HCT116 (cell line): Measurements from ENCODE around the gene RASL11B. TPM values are rescaled to one million over a fixed set of nuclear protein-coding genes. Genes with fewer than 3 reads are reported as not detected.

Source experiments
- ATAC-seq: fragments of 200-7000 bp; cut with Tn5 transposase; 2 replicates; pipeline ENCODE4 v1.9.1; 2020; ENCODE audit warnings: mild to moderate bottlenecking, moderate library complexity
- BruUV-seq: library from RNA; stranded (reverse); fragments of 400-500 nt; replicated peaks from 2 replicates; lab custom pipeline; 2021; lab: Mats Ljungman, UMichigan
- CTCF ChIA-PET: fragments of 300-600 bp; sonication (Branson Sonifier 250); formaldehyde crosslinking; loops from one replicate; lab custom pipeline; 2021; ENCODE audit warnings: antibody characterized with exemption; lab: Charles Lee
- POLR2A ChIA-PET: fragments of 300-600, 350-600 bp; sonication (Branson Sonifier 250); formaldehyde crosslinking; loops from one replicate; lab custom pipeline; 2021; ENCODE audit warnings: antibody characterized with exemption; lab: Charles Lee
- RAD21 ChIA-PET, 2 experiments: fragments of 300-600 bp; sonication (Branson Sonifier 250); formaldehyde crosslinking; loops; one replicate each; lab custom pipeline; 2023; ENCODE audit warnings: low total read pairs in 2 of 2; ENCODE audit not compliant: uncharacterized antibody in 2 of 2, unreplicated experiment in 2 of 2, low non-redundant PET in 1 of 2; lab: Charles Lee
- DNase-seq: peaks from one replicate; pipeline ENCODE4 v3.0.0-alpha.2; 2010; ENCODE audit warnings: low read depth, low spot score
- H2AFZ ChIP-seq: fragments of 200-600 bp; shearing (Covaris generic), sonication (generic); 2 replicates; pipeline ENCODE4 v1.6.1; 2017; ENCODE audit warnings: low read depth, mixed run types, mixed read lengths, antibody characterized with exemption, low read length; ENCODE audit not compliant: poor library complexity, severe bottlenecking
- H3K27ac ChIP-seq: 2 replicates; pipeline ENCODE4 v1.5.1; 2012; ENCODE audit warnings: low read depth, low read length
- H3K27me3 ChIP-seq: fragments of 200-600 bp; sonication (generic); 2 replicates; pipeline ENCODE4 v1.6.1; 2016; ENCODE audit warnings: mixed run types, low read length, mixed read lengths; ENCODE audit not compliant: insufficient read depth
- H3K36me3 ChIP-seq, 2 experiments: fragments of 200-500 bp in 1 of 2; fragments of 200-600 bp in 1 of 2; sonication (Bioruptor generic) in 1 of 2; sonication (generic) in 1 of 2; 2 replicates each; pipeline versions ENCODE4 v1.5.1 to v1.6.1; 2014 to 2016; ENCODE audit warnings: low read length in 2 of 2, inconsistent platforms in 1 of 2, mixed read lengths in 1 of 2, mixed run types in 1 of 2; ENCODE audit not compliant: insufficient read depth in 2 of 2, control insufficient read depth in 1 of 2
- H3K4me1 ChIP-seq, 2 experiments: fragments of 200-600 bp in 1 of 2; sonication (generic) in 1 of 2; 2 replicates each; pipeline versions ENCODE4 v1.5.1 to v1.6.1; 2012 to 2017; ENCODE audit warnings: low read length in 2 of 2, inconsistent platforms in 1 of 2, mild to moderate bottlenecking in 1 of 2, mixed read lengths in 1 of 2, mixed run types in 1 of 2, moderate library complexity in 1 of 2; ENCODE audit not compliant: insufficient read depth in 2 of 2, control insufficient read depth in 1 of 2
- H3K4me2 ChIP-seq: fragments of 200-600 bp; sonication (generic); 2 replicates; pipeline ENCODE4 v1.6.1; 2017; ENCODE audit warnings: mixed run types, low read length, mixed read lengths
- H3K4me3 ChIP-seq, 2 experiments: fragments of 200-600 bp in 1 of 2; sonication (generic) in 1 of 2; replicated peaks in 1 of 2; 2 replicates each; pipeline ENCODE4 v1.5.1; 2011 to 2016; ENCODE audit warnings: low read length in 2 of 2, control low read depth in 1 of 2, low read depth in 1 of 2, mild to moderate bottlenecking in 1 of 2, mixed read lengths in 1 of 2, mixed run types in 1 of 2
- H3K79me2 ChIP-seq: fragments of 200-600 bp; sonication (generic); 2 replicates; pipeline ENCODE4 v1.6.1; 2017; ENCODE audit warnings: mild to moderate bottlenecking, mixed run types, low read length, moderate library complexity, mixed read lengths; ENCODE audit not compliant: insufficient read depth
- H3K9ac ChIP-seq: fragments of 200-600 bp; sonication (generic); 2 replicates; pipeline ENCODE4 v1.6.1; 2016; ENCODE audit warnings: low read length, mixed read lengths
- H3K9me2 ChIP-seq: fragments of 200-600 bp; sonication (generic), shearing (Covaris generic); 2 replicates; pipeline ENCODE4 v1.6.1; 2017; ENCODE audit warnings: mixed run types, mild to moderate bottlenecking, moderate library complexity; ENCODE audit not compliant: insufficient read depth
- H3K9me3 ChIP-seq, 2 experiments: fragments of 200-500 bp in 1 of 2; fragments of 200-600 bp in 1 of 2; sonication (Bioruptor generic) in 1 of 2; sonication (generic) in 1 of 2; 2 replicates each; pipeline ENCODE4 v1.6.1; 2014 to 2017; ENCODE audit warnings: low read length in 2 of 2, mixed read lengths in 2 of 2, inconsistent platforms in 1 of 2, low read depth in 1 of 2, mild to moderate bottlenecking in 1 of 2, mixed run types in 1 of 2, moderate library complexity in 1 of 2; ENCODE audit not compliant: control insufficient read depth in 1 of 2, insufficient read depth in 1 of 2
- H4K20me1 ChIP-seq: fragments of 200-600 bp; sonication (generic), shearing (Covaris generic); 2 replicates; pipeline ENCODE4 v1.6.1; 2017; ENCODE audit warnings: mixed run types, mild to moderate bottlenecking, moderate library complexity; ENCODE audit not compliant: insufficient read depth
- CBX3 ChIP-seq: IDR thresholded peaks from 2 replicates; pipeline ENCODE4 v1.6.1; 2012; ENCODE audit warnings: low read depth
- CEBPB ChIP-seq: IDR thresholded peaks from 2 replicates; pipeline ENCODE4 v1.6.1; 2012; ENCODE audit warnings: low read depth
- EGR1 ChIP-seq: IDR thresholded peaks from 2 replicates; pipeline ENCODE4 v1.6.1; 2012; ENCODE audit warnings: low read depth
- EZH2 ChIP-seq: fragments of 200-600 bp; sonication (generic); IDR thresholded peaks from 2 replicates; pipeline ENCODE4 v1.6.1; 2017; ENCODE audit warnings: antibody characterized with exemption, mixed run types
- EZH2phosphoT487 ChIP-seq: fragments of 200-600 bp; IDR thresholded peaks from 2 replicates; pipeline ENCODE4 v1.6.1; 2018; ENCODE audit warnings: antibody characterized with exemption, borderline replicate concordance
- JUND ChIP-seq: IDR thresholded peaks from 2 replicates; pipeline ENCODE4 v1.6.1; 2012
- POLR2A ChIP-seq: IDR thresholded peaks from 2 replicates; pipeline ENCODE4 v1.7.0; 2011; ENCODE audit warnings: borderline replicate concordance; ENCODE audit not compliant: insufficient read depth, insufficient read length; ENCODE audit errors: extremely low read depth
- POLR2AphosphoS5 ChIP-seq: IDR thresholded peaks from 2 replicates; pipeline ENCODE4 v1.6.1; 2011; ENCODE audit warnings: mild to moderate bottlenecking, low read depth, low read length, moderate library complexity
- RAD21 ChIP-seq: IDR thresholded peaks from 2 replicates; pipeline ENCODE4 v1.6.1; 2012; ENCODE audit warnings: low read depth, mild to moderate bottlenecking
- REST ChIP-seq: IDR thresholded peaks from 2 replicates; pipeline ENCODE4 v1.6.1; 2012; ENCODE audit warnings: low read depth
- SIN3A ChIP-seq: IDR thresholded peaks from 2 replicates; pipeline ENCODE4 v1.6.1; 2012; ENCODE audit warnings: low read depth
- SP1 ChIP-seq: IDR thresholded peaks from 2 replicates; pipeline ENCODE4 v1.6.1; 2012; ENCODE audit warnings: low read depth
- SRF ChIP-seq: IDR thresholded peaks from 2 replicates; pipeline ENCODE4 v1.6.1; 2012; ENCODE audit warnings: low read depth
- TCF7L2 ChIP-seq: IDR thresholded peaks from 2 replicates; pipeline ENCODE4 v1.7.0; 2011; ENCODE audit warnings: borderline replicate concordance, inconsistent platforms; ENCODE audit not compliant: insufficient read depth, insufficient read length; ENCODE audit errors: extremely low read depth
- YY1 ChIP-seq: IDR thresholded peaks from 2 replicates; pipeline ENCODE4 v1.6.1; 2011; ENCODE audit warnings: low read length, low read depth, moderate library complexity, mild to moderate bottlenecking; ENCODE audit not compliant: insufficient replicate concordance; ENCODE audit errors: extremely low read depth
- ZBTB33 ChIP-seq: IDR thresholded peaks from 2 replicates; pipeline ENCODE4 v1.6.1; 2011; ENCODE audit warnings: mild to moderate bottlenecking, low read length, moderate library complexity; ENCODE audit not compliant: insufficient replicate concordance; ENCODE audit errors: extremely low read depth
- ZFX ChIP-seq: fragments of 450-650 bp; IDR thresholded peaks from 2 replicates; pipeline ENCODE4 v1.6.1; 2017
- ZNF274 ChIP-seq: fragments of 200-500 bp; sonication (Bioruptor generic); IDR thresholded peaks from 2 replicates; pipeline ENCODE4 v1.6.1; 2014; ENCODE audit warnings: mild to moderate bottlenecking, low read depth, low read length, inconsistent platforms
- intact Hi-C: fragments of 100-400 bp; cut with micrococcal nuclease; formaldehyde crosslinking; loops from 2 replicates; pipeline ENCODE4 v1.10.0; 2022
- total RNA-seq: library from RNA; stranded (reverse); gene quantifications from one replicate; pipeline ENCODE4 v1.2.1, GENCODE V29; 2021; ENCODE audit not compliant: unreplicated experiment
- TF ChIP-seq, protein P1 (sequence below): IDR thresholded peaks from 2 replicates; pipeline ENCODE4 v1.6.1; 2012

Gene RASL11B
- total RNA-seq, 1 experiment from 2014 or later = 0.34 TPM

DNA sequence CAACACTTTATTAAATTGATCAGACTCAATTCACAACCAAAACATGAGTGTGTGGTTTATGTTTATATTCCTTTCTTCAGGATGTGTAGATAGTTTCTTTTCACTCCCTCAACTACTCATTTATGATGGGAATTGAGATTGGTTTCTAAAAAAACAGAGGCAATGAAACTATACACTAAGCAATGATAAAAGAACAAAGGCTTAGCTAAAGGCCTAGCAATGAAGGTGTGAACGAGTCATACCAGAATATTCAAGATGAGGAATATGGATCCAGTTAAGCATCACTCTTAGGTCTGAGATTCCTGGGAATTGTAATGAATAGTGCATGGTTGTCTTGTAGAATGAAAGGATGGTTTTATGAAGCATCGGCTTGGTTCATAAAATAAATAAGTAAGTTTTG is 17.5 kb upstream of the RASL11B start:
- H3K36me3 ChIP-seq = no peaks in the 10 kb centered on the region
- no peak overlapping the region for H3K4me2 ChIP-seq
- no peaks in the 10 kb centered on the region for H4K20me1 ChIP-seq
- H3K9me3 ChIP-seq = no peaks in the 10 kb centered on the region
- TF ChIP-seq YY1 (no peak), EGR1 (no peak), EZH2phosphoT487 (no peak), EZH2 (no peak), POLR2AphosphoS5 (no peak), CBX3 (no peak), ZBTB33 (no peak), JUND (no peak), SIN3A (no peak), SP1 (no peak), TCF7L2 (no peak), RAD21 (no peak), REST (no peak), ZNF274 (no peak), ZFX (no peak), SRF (no peak), CEBPB (no peak), POLR2A (no peak)
- TF ChIP-seq, protein P1, sequence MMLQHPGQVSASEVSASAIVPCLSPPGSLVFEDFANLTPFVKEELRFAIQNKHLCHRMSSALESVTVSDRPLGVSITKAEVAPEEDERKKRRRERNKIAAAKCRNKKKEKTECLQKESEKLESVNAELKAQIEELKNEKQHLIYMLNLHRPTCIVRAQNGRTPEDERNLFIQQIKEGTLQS = no peak
- TF ChIP-seq, all 23 proteins: peak for 0
- H3K9ac ChIP-seq = no peak overlapping the region
- H3K79me2 ChIP-seq = no peaks in the 10 kb centered on the region
- intact Hi-C loops = no loop called here
- no peak overlapping the region for H2AFZ ChIP-seq
- ChIA-PET CTCF (no interaction called here), RAD21 (no interaction called here), POLR2A (no interaction called here)
- H3K4me1 ChIP-seq = no peaks in the 10 kb centered on the region
- DNase-seq (no peak), ATAC-seq (no peak)
- no TSS peak for BruUV-seq
- H3K9me2 ChIP-seq = no peaks in the 10 kb centered on the region
- no peak overlapping the region for H3K27ac ChIP-seq
- no peak overlapping the region for H3K4me3 ChIP-seq
- H3K27me3 ChIP-seq = no peaks in the 10 kb centered on the region
